Endothelial cell of umbilical vein (primary cell): Measurements from ENCODE around the gene MCCD1.

Experiments
- EZH2 ChIP-seq: IDR thresholded peaks from 2 replicates; pipeline ENCODE4 v1.6.1; 2012; ENCODE audit warnings: borderline replicate concordance, low read depth, mild to moderate bottlenecking, moderate library complexity, low read length, inconsistent platforms; ENCODE audit not compliant: severe bottlenecking
- POLR2A ChIP-seq: IDR thresholded peaks from 2 replicates; pipeline ENCODE4 v1.6.1; 2012; ENCODE audit warnings: low read depth, mild to moderate bottlenecking, control low read depth, low read length
- POLR2AphosphoS5 ChIP-seq: IDR thresholded peaks from 2 replicates; pipeline ENCODE4 v1.6.1; 2012; ENCODE audit warnings: low read depth, mild to moderate bottlenecking, control low read depth, low read length, moderate library complexity; ENCODE audit not compliant: insufficient read depth
- TF ChIP-seq, protein P1 (sequence below), 2 donors: IDR thresholded peaks; 1 replicate in 1 of 2; 2 replicates in 1 of 2; pipeline ENCODE4 v1.5.1; 2011; ENCODE audit warnings: low read length in 2 of 2, mild to moderate bottlenecking in 2 of 2, moderate library complexity in 2 of 2, control low read depth in 1 of 2, inconsistent platforms in 1 of 2, low read depth in 1 of 2; ENCODE audit not compliant: insufficient read depth in 1 of 2; ENCODE audit errors: extremely low read depth in 1 of 2

DNA sequence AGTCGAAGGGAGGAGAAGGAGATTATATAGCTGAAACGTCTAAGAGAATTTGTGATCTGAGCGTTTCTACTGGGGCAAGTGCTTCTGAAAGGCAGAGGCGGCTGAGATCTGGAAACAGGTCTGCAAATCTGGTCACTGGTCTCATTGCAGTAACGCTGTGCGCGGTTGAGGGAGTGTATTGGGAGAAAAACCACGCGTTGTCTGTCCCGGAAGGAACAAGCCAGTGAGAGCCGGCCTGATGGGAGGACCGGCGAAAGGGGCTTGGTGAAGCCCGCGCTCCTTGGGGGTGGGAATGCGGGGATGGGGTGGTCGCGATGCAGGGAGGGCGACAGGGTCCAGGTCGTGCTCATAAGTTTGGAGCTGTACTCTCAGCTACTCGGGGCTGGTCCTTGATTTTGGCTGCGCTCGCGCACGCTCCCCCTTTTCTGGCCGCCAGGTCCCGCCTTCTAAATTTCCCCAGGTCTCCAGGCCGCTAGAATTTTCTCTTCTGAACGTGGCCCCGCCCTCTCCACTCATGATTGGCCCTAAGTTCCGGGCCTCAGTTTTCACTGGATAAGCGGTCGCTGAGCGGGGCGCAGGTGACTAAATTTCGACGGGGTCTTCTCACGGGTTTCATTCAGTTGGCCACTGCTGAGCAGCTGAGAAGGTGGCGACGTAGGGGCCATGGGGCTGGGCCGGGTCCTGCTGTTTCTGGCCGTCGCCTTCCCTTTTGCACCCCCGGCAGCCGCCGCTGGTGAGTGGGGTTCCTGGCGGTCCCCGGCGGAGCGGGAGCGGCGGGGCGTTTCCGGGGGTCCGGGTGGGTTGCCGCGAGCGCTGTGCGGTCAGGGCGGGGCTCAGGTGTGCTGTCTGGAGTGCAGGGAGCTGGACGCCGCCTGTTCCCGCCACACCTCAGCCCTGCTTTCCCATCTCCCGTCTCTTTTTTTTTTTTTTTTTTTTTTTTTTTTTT is 31.0 kb upstream of the MCCD1 start, which contains the start of gene MICB:
- TF ChIP-seq POLR2A (peak; percentile 64), EZH2 (no peak), POLR2AphosphoS5 (peak; percentile 77)
- TF ChIP-seq, protein P1, sequence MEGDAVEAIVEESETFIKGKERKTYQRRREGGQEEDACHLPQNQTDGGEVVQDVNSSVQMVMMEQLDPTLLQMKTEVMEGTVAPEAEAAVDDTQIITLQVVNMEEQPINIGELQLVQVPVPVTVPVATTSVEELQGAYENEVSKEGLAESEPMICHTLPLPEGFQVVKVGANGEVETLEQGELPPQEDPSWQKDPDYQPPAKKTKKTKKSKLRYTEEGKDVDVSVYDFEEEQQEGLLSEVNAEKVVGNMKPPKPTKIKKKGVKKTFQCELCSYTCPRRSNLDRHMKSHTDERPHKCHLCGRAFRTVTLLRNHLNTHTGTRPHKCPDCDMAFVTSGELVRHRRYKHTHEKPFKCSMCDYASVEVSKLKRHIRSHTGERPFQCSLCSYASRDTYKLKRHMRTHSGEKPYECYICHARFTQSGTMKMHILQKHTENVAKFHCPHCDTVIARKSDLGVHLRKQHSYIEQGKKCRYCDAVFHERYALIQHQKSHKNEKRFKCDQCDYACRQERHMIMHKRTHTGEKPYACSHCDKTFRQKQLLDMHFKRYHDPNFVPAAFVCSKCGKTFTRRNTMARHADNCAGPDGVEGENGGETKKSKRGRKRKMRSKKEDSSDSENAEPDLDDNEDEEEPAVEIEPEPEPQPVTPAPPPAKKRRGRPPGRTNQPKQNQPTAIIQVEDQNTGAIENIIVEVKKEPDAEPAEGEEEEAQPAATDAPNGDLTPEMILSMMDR (IDR thresholded peaks at IDR 0.05; ENCODE audit: extremely low read depth in 1 of 2, insufficient read depth in 1 of 2, low read depth in 1 of 2, low read length in 2 of 2), result no peak
